Activated CD4-positive, alpha-beta T cell treated with anti-CD3 and anti-CD28 coated beads for 36 hours (primary cell): ENCODE data around the gene PGAM1. TPM values are rescaled to one million over a fixed set of nuclear protein-coding genes. Genes with fewer than 3 reads are reported as not detected.
"Not testable (repeated sequence)": the region's sequence is repeated elsewhere in the genome, so short reads cannot be mapped to it uniquely, and the experiment has no call there.

ENCODE experiments used
- ATAC-seq: fragments of 200-7000 bp; cut with Tn5 transposase; one replicate; pipeline ENCODE4 v1.10.0; 2021; ENCODE audit warnings: mild to moderate bottlenecking, moderate library complexity
- CTCF ChIA-PET: fragments of 350-600 bp; sonication (Branson Sonifier 250); formaldehyde crosslinking; loops from one replicate; lab custom pipeline; 2021; ENCODE audit warnings: antibody characterized with exemption; lab: Charles Lee
- POLR2A ChIA-PET: fragments of 350-600 bp; sonication (Branson Sonifier 250); formaldehyde crosslinking; loops from one replicate; lab custom pipeline; 2021; ENCODE audit warnings: antibody characterized with exemption, inconsistent platforms; lab: Charles Lee
- DNase-seq: peaks from one replicate; pipeline ENCODE4 v3.0.0-alpha.2; 2020
- H3K27ac Mint-ChIP-seq: one replicate; pipeline ENCODE4 v1.8.0; 2021; ENCODE audit warnings: mixed read lengths
- H3K27me3 Mint-ChIP-seq: one replicate; pipeline ENCODE4 v1.8.0; 2021; ENCODE audit warnings: mixed read lengths
- H3K36me3 Mint-ChIP-seq: one replicate; pipeline ENCODE4 v1.8.0; 2021; ENCODE audit warnings: low read depth, mixed read lengths
- H3K4me1 Mint-ChIP-seq: one replicate; pipeline ENCODE4 v1.8.0; 2021; ENCODE audit warnings: mixed read lengths
- H3K4me3 Mint-ChIP-seq: one replicate; pipeline ENCODE4 v1.8.0; 2021; ENCODE audit warnings: mild to moderate bottlenecking, moderate library complexity, mixed read lengths
- H3K9me3 Mint-ChIP-seq: one replicate; pipeline ENCODE4 v1.8.0; 2021; ENCODE audit warnings: low read depth, mixed read lengths
- intact Hi-C, 2 experiments: fragments of 100-400 bp; cut with DNase I in 1 of 2; cut with micrococcal nuclease in 1 of 2; formaldehyde crosslinking; loops; one replicate each; pipeline versions ENCODE4 v1.14.2 to v1.15.1; 2022 to 2024; cut with DNase I, micrococcal nuclease
- total RNA-seq, 2 experiments: library from RNA; stranded (reverse); gene quantifications; one replicate each; pipeline ENCODE4 v1.2.3, GENCODE V29; 2021

Gene PGAM1
- total RNA-seq, 2 experiments from 2014 or later = 1,151 to 1,499 TPM

- intact Hi-C loops = loop anchor here (1.0 to 5.0 kb wide), 5 partner anchors 20 to 145 kb away; partner anchors contain the start of genes EXOSC1 (in 1 of the 2) and ZDHHC16 (in 1 of the 2)
- no peak for DNase-seq
- Mint-ChIP-seq H3K4me3 (no peak overlapping the region), H3K9me3 (no peaks in the 10 kb centered on the region), H3K36me3 (no peaks in the 10 kb centered on the region), H3K27me3 (no peaks in the 10 kb centered on the region), H3K4me1 (peaks cover 16% of the 10 kb centered on the region), H3K27ac (peak overlapping the region; percentile 56)
- ChIA-PET POLR2A (interaction anchor here (1.5 kb wide), 2 partner anchors 15 to 27 kb away, joined by 3 to 4 read pairs; no protein-coding TSS in a partner anchor), CTCF (interaction anchor here (0.6 to 10.6 kb wide), 8 partner anchors 14 to 75 kb away, joined by 3 to 138 read pairs (median 6); partner anchors contain the start of genes EXOSC1 and PGAM1)
- ATAC-seq = no peak
Measured at GRCh38 chr10:97407952-97408248, 18.1 kb upstream of the PGAM1 start.

- Mint-ChIP-seq H3K27ac (no peak overlapping the region), H3K9me3 (no peaks in the 10 kb centered on the region), H3K36me3 (no peaks in the 10 kb centered on the region), H3K4me1 (peaks cover 20% of the 10 kb centered on the region), H3K27me3 (no peaks in the 10 kb centered on the region), H3K4me3 (no peak overlapping the region)
- ChIA-PET CTCF (interaction anchor here (0.7 to 10.6 kb wide), 9 partner anchors 13 to 122 kb away, joined by 3 to 138 read pairs (median 5); partner anchors contain the start of genes EXOSC1 and PGAM1), POLR2A (interaction anchor here (1.5 kb wide), 1 partner anchor 26 kb away, joined by 4 read pairs; no protein-coding TSS in a partner anchor)
- no peak for ATAC-seq
- intact Hi-C loops = loop anchor here in 1 of 2 experiments (5.0 kb wide), 1 partner anchor 54 kb away; no protein-coding TSS in a partner anchor
- no peak for DNase-seq
Measured at GRCh38 chr10:97408496-97408992, 17.4 kb upstream of the PGAM1 start.

DNA sequence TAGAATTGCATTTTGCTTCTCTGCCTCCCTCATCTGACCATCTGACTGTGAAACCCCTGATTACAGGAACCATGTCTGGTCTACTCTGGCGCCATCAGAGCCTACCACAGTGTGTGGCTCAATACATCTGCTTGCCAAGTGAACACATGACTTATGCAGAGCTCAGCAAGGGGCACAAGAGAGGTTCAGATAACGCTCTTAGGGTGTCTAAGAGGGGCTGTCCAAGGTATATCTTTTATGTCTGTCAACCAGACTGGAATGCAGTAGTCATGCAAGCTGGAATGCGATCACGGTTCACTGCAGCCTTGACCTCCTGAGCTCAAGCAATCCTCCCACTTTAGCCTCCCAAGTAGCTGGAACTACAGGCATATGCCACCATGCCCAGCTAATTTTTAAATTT lies 14.6 kb upstream of the PGAM1 start:
- no peak for ATAC-seq
- H3K4me1 Mint-ChIP-seq = peaks cover 47% of the 10 kb centered on the region

GRCh38 chr10:97412891-97413304 lies 13.1 kb upstream of the PGAM1 start:
- ChIA-PET POLR2A (interaction anchor here (0.9 to 3.9 kb wide), 6 partner anchors 10 to 236 kb away, joined by 3 to 41 read pairs (median 14); partner anchors contain the start of gene RRP12), CTCF (interaction anchor here (0.6 to 10.3 kb wide), 12 partner anchors 9 to 324 kb away, joined by 3 to 138 read pairs (median 4); partner anchors contain the start of genes PGAM1, RRP12 and ZFYVE27)
- peak; percentile 85 for DNase-seq
- ATAC-seq = peak; percentile 72
- Mint-ChIP-seq H3K9me3 (no peaks in the 10 kb centered on the region), H3K36me3 (no peaks in the 10 kb centered on the region), H3K4me3 (peak overlapping the region; percentile 37), H3K27me3 (no peaks in the 10 kb centered on the region), H3K4me1 (peaks cover 52% of the 10 kb centered on the region), H3K27ac (peak overlapping the region; percentile 87)
- intact Hi-C loops = loop anchor here in 1 of 2 experiments (1.0 to 10.0 kb wide), 4 partner anchors 10 to 828 kb away; partner anchors contain the start of genes EXOSC1, RRP12, TM9SF3 and ZDHHC16

More for the DNA sequence above, 14.6 kb upstream of the PGAM1 start:
- no peak for DNase-seq
- Mint-ChIP-seq H3K27ac (no peak overlapping the region), H3K36me3 (no peaks in the 10 kb centered on the region), H3K4me3 (no peak overlapping the region), H3K9me3 (no peaks in the 10 kb centered on the region), H3K27me3 (no peaks in the 10 kb centered on the region)
- ChIA-PET POLR2A (interaction anchor here (0.6 kb wide), 1 partner anchor 8 kb away, joined by 4 read pairs; no protein-coding TSS in a partner anchor), CTCF (interaction anchor here (0.6 to 10.3 kb wide), 7 partner anchors 8 to 53 kb away, joined by 3 to 138 read pairs (median 6); partner anchors contain the start of genes PGAM1 and RRP12)
- intact Hi-C loops = loop anchor here in 1 of 2 experiments (10.0 kb wide), 1 partner anchor 827 kb away; the partner anchor contains the start of gene TM9SF3

GRCh38 chr10:97416565-97416964 lies 9.4 kb upstream of the PGAM1 start:
- CTCF ChIA-PET = interaction anchor here (5.8 kb wide), 1 partner anchor 12 kb away, joined by 34 read pairs; no protein-coding TSS in a partner anchor
- Mint-ChIP-seq H3K27me3 (no peaks in the 10 kb centered on the region), H3K9me3 (no peaks in the 10 kb centered on the region), H3K36me3 (peaks cover 2% of the 10 kb centered on the region), H3K27ac (peak overlapping the region; percentile 100), H3K4me1 (peaks cover 75% of the 10 kb centered on the region), H3K4me3 (no peak overlapping the region)
- peak; percentile 34 for DNase-seq
- intact Hi-C loops = loop anchor here in 1 of 2 experiments (10.0 kb wide), 1 partner anchor 832 kb away; the partner anchor contains the start of gene TM9SF3
- ATAC-seq = no peak
- POLR2A ChIA-PET = no interaction called here

DNA sequence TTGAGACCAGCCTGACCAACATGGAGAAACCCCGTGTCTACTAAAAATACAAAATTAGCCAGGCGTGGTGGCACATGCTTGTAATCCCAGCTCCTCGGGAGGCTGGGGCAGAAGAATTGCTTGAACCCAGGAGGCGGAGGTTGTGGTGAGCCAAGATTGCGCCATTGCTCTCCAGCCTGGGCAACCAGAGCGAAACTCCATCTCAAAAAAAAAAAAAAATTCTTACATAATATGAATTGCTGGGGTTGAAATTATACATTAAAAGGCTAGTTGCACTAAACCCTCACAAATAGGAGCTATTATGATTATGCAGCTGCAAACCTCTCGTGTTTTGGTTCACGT lies 2.3 kb upstream of the PGAM1 start:
- H3K4me1 Mint-ChIP-seq = peaks cover 47% of the 10 kb centered on the region
- ChIA-PET POLR2A (interaction anchor here (0.8 to 2.9 kb wide), 4 partner anchors 10 to 74 kb away, joined by 3 to 41 read pairs (median 4); partner anchors contain the start of gene RRP12), CTCF (interaction anchor here (0.6 to 8.7 kb wide), 8 partner anchors 13 to 873 kb away, joined by 3 to 138 read pairs (median 3); partner anchors contain the start of gene RRP12)

DNA sequence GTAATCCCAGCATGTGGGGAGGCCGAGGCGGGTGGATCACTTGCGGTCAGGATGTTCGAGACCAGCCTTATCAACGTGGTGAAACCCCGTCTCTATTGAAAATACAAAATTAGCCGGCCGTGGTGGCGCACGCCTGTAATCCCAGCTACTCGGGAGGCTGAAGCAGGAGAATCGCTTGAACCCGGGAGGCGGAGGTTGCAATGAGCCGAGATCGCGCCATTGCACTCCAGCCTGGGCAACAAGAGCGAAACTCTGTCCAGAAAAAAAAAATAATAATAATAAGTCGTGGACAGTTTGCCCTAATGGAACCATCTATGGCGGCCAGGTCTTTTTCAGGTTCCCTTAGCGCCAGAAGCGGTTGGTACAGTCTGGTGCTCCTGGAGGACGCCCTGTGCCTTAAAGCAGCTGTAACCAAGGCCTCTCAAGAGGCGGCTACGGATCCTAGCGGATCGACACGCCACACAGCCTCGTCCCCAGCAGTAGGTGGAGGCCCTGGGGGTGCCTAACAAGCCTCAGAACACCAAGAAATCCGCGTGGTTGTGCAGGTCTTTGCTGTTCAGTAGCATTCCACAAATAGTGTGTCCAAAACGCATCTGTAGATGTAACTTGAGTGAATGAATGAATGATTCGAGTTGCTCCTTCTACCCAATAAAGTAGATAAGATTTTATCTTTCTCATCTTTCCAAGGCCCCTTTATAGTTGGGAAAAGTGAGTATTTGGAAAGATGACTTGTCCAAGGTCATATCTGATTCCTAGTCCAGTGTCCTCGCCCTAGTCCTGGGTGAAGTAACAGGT lies 982 bp downstream of the PGAM1 start:
- ChIA-PET POLR2A (interaction anchor here (0.7 to 2.0 kb wide), 9 partner anchors 8 to 93 kb away, joined by 3 to 23 read pairs (median 5); partner anchors contain the start of gene RRP12), CTCF (interaction anchor here (1.2 to 4.2 kb wide), 7 partner anchors 8 to 41 kb away, joined by 3 to 34 read pairs (median 5); no protein-coding TSS in a partner anchor)
- peak; percentile 45 for DNase-seq
- intact Hi-C loops = loop anchor here in 1 of 2 experiments (1.0 to 10.0 kb wide), 5 partner anchors 26 to 708 kb away; partner anchors contain the start of genes FRAT2, LCOR, MMS19 and R3HCC1L
- Mint-ChIP-seq H3K4me1 (peaks cover 45% of the 10 kb centered on the region), H3K36me3 (peaks cover 62% of the 10 kb centered on the region), H3K4me3 (peak overlapping the region; percentile 96), H3K27ac (peak overlapping the region; percentile 97), H3K9me3 (no peaks in the 10 kb centered on the region), H3K27me3 (no peaks in the 10 kb centered on the region)
- ATAC-seq = no peak

More for the DNA sequence above, 2.3 kb upstream of the PGAM1 start:
- not testable (repeated sequence) for H3K9me3 Mint-ChIP-seq, H3K27me3 Mint-ChIP-seq, DNase-seq, ATAC-seq
- H3K36me3 Mint-ChIP-seq = peaks cover 34% of the 10 kb centered on the region
- intact Hi-C loops = loop anchor here (1.0 to 10.0 kb wide), 3 partner anchors 9 to 711 kb away; partner anchors contain the start of gene R3HCC1L (in 1 of the 2)
- peak overlapping the region; percentile 96 for H3K4me3 Mint-ChIP-seq
- H3K27ac Mint-ChIP-seq = peak overlapping the region; percentile 98

- ChIA-PET POLR2A (interaction anchor here (0.6 to 2.0 kb wide), 9 partner anchors 9 to 94 kb away, joined by 3 to 23 read pairs (median 5); partner anchors contain the start of gene RRP12), CTCF (interaction anchor here (1.0 to 4.2 kb wide), 9 partner anchors 9 to 40 kb away, joined by 3 to 34 read pairs (median 7); partner anchors contain the start of gene RRP12)
- peaks cover 43% of the 10 kb centered on the region for H3K4me1 Mint-ChIP-seq
- H3K27ac Mint-ChIP-seq = peak overlapping the region; percentile 97
- peaks cover 65% of the 10 kb centered on the region for H3K36me3 Mint-ChIP-seq
- intact Hi-C loops = loop anchor here (1.0 to 10.0 kb wide), 5 partner anchors 17 to 707 kb away; partner anchors contain the start of genes FRAT2 (in 1 of the 2), LCOR (in 1 of the 2) and R3HCC1L (in 1 of the 2)
- H3K9me3 Mint-ChIP-seq = no peaks in the 10 kb centered on the region
- H3K27me3 Mint-ChIP-seq = no peaks in the 10 kb centered on the region
- ATAC-seq = peak; percentile 32
- DNase-seq = peak; percentile 74
- peak overlapping the region; percentile 96 for H3K4me3 Mint-ChIP-seq
Measured at GRCh38 chr10:97427571-97428179, 1.7 kb downstream of the PGAM1 start.

DNA sequence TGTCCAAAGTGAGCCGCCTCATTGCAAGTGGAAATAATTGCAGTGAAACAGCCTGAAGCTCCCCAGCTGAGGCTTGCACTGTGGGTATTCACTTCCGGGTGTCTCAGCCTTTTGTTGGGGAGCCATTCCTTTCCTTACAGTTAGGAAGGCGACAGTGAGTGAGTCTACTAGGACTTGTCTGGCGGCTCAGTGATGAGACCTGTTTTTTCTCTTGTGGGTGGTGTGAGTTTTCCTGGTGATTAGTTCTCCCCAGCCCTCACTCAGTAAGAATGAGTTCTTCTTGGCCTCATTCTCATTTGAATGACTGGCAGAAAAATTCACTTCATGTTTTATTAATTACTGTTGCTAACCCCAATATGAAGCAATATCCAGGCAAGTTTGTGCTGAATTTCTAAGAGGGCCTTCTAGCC lies 2.6 kb downstream of the PGAM1 start:
- POLR2A ChIA-PET = interaction anchor here (1.3 to 2.0 kb wide), 4 partner anchors 14 to 27 kb away, joined by 5 to 23 read pairs (median 14); partner anchors contain the start of gene RRP12
- H3K36me3 Mint-ChIP-seq = peaks cover 70% of the 10 kb centered on the region
- no peaks in the 10 kb centered on the region for H3K27me3 Mint-ChIP-seq
- H3K4me3 Mint-ChIP-seq = peak overlapping the region; percentile 96
- no peaks in the 10 kb centered on the region for H3K9me3 Mint-ChIP-seq
- H3K27ac Mint-ChIP-seq = peak overlapping the region; percentile 95
- intact Hi-C loops = loop anchor here (1.0 to 10.0 kb wide), 4 partner anchors 16 to 706 kb away; partner anchors contain the start of genes LCOR (in 1 of the 2) and R3HCC1L (in 1 of the 2)
- peaks cover 35% of the 10 kb centered on the region for H3K4me1 Mint-ChIP-seq
- ATAC-seq (no peak), DNase-seq (peak; percentile 53)
- CTCF ChIA-PET = interaction anchor here (0.6 to 4.2 kb wide), 9 partner anchors 10 to 28 kb away, joined by 3 to 34 read pairs (median 7); partner anchors contain the start of gene RRP12
